GM21786 (cell line): ENCODE measurements around the gene SCAF11.
"Not testable (repeated sequence)": the region's sequence is repeated elsewhere in the genome, so short reads cannot be mapped to it uniquely, and the experiment has no call there.

ENCODE experiments used
- ATAC-seq: cut with Tn5 transposase; IDR thresholded peaks from one replicate; pipeline ENCODE4 v1.9.1; 2021; ENCODE audit not compliant: unreplicated experiment

SCAF11 gene

GRCh38 chr12:45990468-45991283, at the start of gene SCAF11:
Gene SCAF11, minus strand, starts transcription at chr12:45990574. Its CDS starts 26,407 bp downstream, at chr12:45964167.
- ATAC-seq: peak; percentile 52

GRCh38 chr12:46037066-46037465, 46.7 kb upstream of the SCAF11 start:
- not testable (repeated sequence) for ATAC-seq

- no peak for ATAC-seq
Observed at GRCh38 chr12:46027172-46027571, 36.8 kb upstream of the SCAF11 start.

- ATAC-seq: no peak
Observed at GRCh38 chr12:46024099-46024498, 33.7 kb upstream of the SCAF11 start.

- ATAC-seq: no peak
Observed at GRCh38 chr12:46020768-46021167, 30.4 kb upstream of the SCAF11 start.

- not testable (repeated sequence) for ATAC-seq
Observed at GRCh38 chr12:46018712-46019111, 28.3 kb upstream of the SCAF11 start.

- not testable (repeated sequence) for ATAC-seq
Observed at GRCh38 chr12:46017866-46018375, 27.5 kb upstream of the SCAF11 start.

GRCh38 chr12:46005823-46006222, 15.4 kb upstream of the SCAF11 start:
- no peak for ATAC-seq

- no peak for ATAC-seq
Observed at GRCh38 chr12:46005151-46005797, 14.9 kb upstream of the SCAF11 start.

- ATAC-seq: no peak
Observed at GRCh38 chr12:46004715-46005114, 14.3 kb upstream of the SCAF11 start.

- ATAC-seq: not testable (repeated sequence)
Observed at GRCh38 chr12:46000076-46000475, 9.7 kb upstream of the SCAF11 start.

GRCh38 chr12:45994736-45995135, 4.4 kb upstream of the SCAF11 start:
- no peak for ATAC-seq

- ATAC-seq: peak; percentile 25
Observed at GRCh38 chr12:45991284-45992249, 1.2 kb upstream of the SCAF11 start.

- peak; percentile 16 for ATAC-seq
Observed at GRCh38 chr12:45989721-45990467, 480 bp downstream of the SCAF11 start.

- no peak for ATAC-seq
Observed at GRCh38 chr12:45989287-45989686, 1.1 kb downstream of the SCAF11 start.

- ATAC-seq: no peak
Observed at GRCh38 chr12:45988264-45988663, 2.1 kb downstream of the SCAF11 start.

GRCh38 chr12:45987340-45987727, 3.0 kb downstream of the SCAF11 start:
- no peak for ATAC-seq

- no peak for ATAC-seq
Observed at GRCh38 chr12:45986641-45987339, 3.6 kb downstream of the SCAF11 start.

GRCh38 chr12:45981075-45981837, 9.1 kb downstream of the SCAF11 start:
- ATAC-seq: no peak
